ENCODE results near the gene HIPK2.
"Not testable (repeated sequence)": the region's sequence is repeated elsewhere in the genome, so short reads cannot be mapped to it uniquely, and the experiment has no call there.

HIPK2 gene

DNA sequence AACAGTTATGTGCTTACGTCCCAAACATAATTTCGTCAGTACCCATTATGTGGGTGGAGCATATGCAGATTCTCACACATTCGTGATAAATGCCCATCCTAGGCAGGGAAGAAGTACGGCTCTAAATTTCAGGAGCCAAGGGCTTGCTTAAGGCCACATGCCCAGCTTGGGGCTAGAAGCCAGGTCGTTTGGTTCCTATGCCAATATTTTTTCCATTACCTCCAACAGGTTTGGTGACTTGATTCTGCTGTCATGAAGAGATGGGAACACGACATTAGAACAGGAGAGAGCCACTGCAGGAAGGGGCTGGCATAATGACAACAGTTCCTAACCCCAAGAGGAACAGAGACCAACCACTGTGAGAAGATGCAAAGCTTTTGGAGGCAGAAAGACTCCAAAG lies 85.1 kb downstream of the HIPK2 start:
- no peak for DNase-seq

DNA sequence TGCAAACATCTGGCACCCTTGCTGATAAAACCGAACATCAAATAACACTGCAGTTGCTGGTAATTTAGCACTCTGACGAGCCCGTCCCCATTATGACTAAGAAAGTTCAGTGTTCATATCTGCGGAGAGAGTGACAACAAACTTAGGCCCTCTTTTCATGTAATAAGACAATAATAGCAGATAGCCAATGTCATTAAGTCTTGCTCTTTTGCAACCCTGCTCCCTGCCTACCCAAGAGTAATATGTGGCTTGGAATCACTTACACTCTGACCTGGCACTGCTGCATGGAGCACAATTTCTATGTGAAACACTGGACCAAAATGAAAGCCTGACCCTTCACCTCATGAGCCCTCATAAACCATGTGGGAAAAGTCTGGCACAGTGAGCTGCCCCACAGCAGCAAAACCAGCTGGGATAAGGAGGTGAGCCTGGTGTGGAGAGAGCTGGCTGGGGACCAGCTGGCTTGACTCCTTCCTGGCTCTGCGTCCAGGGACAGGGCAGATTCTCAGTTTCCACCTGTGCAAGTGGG lies 86.5 kb downstream of the HIPK2 start:
- no peak for DNase-seq

DNA sequence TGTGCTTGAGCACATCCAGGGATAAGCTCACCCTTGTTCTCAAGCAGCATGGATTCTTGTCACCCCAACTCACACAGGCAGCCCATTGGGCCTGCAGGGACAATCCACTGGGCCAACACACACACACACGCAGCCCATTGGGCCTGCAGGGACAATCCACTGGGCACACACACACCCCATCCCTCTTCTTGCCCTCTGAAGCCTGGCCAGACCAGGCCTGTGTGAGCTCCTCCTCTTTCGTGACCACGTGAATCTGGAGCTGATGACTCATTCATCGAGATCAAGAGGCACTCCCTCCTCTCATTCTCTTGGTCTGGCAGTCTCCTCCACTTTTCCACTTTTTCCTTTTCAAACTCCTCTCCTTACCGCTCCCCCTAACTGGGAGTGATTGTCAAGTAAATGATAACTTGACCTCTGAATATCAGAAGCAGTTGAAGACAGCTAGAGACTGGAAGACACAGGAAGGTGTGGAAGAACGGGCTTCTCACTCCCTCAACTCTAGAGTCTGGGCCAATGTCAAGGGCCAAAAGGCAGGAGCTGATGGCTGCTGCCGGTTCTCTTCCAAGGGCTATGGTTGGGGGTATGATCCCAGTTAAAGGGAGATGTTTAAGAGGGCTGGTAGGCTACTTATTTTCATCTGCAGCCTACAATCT lies 89.7 kb downstream of the HIPK2 start:
- DNase-seq = no peak

DNA sequence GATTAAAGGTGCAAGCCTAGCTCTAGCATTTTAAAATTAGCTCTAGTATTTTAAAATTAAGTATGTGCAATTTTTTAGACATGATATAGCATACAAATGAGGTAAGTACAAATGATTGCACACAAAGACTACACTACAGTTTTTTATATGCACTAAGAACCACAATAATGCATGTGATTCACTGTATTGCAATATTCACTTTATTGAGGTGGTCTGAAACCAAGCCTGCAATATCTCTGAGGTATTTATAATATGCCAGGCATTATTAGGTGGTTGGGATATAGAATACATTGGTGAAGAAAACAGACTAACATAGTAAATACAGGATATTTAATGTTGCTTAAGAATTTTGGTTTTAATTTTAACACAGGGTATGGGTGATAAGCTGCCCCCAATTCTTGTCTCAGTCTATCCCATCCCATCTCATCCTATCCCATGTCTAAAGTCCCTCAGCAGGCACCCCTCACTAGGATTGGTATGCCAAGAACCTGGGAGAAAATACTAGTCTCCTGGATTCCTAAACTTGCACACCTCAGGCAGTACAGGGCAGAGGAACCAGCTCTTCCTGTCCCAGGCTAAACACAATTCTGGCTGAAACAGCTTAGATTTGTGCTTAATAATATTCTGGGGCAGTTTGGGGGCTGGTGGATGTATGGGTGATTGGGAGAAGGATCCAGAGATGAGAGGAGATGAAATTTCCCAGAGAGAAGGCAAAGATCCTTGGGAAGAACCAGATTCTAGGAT lies 90.4 kb downstream of the HIPK2 start:
- DNase-seq = no peak

DNA sequence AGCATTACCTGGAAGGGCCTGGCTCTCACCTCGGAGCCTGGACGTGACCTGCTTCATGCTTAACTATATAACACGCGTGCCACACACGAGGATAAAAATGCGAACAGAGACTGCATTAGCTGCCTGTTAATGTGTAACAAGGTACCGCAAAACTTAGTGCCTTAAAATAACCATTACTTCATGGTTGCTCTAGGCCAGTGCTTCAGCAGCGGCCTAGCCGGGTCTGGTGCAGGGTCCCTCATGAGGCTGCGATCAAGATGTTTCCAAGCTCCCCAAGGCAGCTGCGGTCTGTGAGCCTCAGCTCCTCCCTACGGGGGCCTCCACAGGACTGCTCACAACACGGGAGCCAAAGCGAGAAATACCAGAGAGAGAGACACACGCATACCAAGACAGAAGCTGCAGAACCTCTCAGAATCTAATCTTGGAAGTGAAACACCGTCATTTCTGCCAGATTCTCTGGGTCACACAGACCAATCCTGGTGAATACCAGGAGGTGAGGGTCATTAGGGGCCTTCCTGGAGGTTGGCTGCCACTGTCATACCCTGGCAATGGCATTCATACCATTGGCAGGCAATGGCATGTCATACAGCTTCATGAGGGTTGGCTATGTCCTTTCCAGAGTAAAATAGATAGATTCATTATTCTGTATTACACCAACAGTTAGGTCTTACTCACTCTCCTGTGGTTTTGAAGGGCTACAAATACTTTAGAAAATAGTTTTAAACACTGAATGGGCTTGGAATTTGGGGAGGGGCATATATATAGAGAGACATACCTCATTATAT lies 94.5 kb downstream of the HIPK2 start:
- DNase-seq = no peak

DNA sequence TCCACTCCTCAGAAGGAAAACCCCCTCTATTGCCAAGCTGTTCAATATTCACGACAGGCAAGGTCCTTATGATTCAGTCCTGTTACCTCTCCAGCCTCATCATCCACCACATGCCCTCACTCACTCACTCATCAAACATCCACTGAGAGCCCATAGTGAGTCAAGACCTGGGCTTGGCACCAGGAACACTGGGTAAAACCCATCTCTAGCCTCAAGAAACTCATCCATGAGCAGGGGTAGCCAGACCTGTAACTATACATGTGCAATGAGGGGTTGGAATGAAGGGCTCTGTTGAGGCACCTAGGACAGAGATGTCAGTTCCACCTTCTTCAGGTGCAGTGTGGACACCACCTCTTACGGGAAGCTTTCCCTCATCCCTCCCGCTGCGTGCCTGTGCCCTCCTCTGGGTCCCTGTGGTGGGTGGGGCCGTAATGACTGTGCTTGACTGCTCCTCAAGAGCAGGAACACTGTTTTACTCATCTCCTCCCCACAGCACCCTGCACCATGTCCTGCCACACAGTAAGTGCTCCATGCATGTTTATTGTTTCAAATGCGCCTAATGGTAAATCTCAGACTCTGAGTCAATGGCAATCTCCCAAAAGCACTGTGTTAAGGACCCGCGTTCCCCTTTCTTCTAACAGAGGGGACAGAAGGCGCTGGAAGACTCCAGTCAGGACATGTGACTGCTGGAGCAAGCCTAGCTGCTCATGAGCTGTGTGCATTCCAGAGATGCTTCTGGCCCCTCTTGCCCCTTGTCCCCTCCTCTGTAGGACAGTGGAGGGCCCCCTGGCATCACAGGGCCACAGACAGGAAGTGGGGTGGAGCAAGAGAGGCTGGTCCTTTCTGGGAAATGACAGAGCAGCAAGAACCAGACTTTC lies 95.4 kb downstream of the HIPK2 start:
- DNase-seq = no peak

DNA sequence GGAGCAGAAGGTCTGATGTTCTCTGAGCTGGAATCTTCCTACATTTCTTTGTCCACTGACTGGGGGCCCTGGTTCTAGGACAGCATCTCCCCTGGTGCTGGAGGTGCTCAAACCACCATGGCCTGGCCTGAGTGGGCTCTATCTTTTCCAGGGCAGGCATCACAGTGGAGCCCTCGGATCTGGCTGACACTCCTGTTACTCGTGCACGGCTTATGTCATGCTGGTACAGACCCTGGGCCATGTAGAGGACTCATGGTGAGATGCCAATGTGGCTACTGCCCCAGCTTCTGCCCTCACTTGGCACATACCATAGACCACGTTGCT lies 96.0 kb downstream of the HIPK2 start:
- DNase-seq = no peak

DNA sequence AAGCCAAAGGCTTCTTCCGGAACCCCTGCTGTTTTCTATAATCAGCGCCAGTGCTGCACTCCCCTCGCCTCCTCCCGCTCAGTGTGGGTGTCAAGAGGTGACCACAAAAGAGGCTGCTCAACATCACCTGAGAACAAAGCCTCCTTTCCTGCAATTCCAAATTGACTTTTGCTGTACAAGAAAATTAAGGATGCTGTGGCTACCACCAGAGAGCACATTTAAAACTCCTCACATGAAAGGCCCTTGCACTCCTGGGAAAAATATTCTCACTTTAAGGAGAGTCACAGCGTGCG lies 96.4 kb downstream of the HIPK2 start:
- no peak for DNase-seq

DNA sequence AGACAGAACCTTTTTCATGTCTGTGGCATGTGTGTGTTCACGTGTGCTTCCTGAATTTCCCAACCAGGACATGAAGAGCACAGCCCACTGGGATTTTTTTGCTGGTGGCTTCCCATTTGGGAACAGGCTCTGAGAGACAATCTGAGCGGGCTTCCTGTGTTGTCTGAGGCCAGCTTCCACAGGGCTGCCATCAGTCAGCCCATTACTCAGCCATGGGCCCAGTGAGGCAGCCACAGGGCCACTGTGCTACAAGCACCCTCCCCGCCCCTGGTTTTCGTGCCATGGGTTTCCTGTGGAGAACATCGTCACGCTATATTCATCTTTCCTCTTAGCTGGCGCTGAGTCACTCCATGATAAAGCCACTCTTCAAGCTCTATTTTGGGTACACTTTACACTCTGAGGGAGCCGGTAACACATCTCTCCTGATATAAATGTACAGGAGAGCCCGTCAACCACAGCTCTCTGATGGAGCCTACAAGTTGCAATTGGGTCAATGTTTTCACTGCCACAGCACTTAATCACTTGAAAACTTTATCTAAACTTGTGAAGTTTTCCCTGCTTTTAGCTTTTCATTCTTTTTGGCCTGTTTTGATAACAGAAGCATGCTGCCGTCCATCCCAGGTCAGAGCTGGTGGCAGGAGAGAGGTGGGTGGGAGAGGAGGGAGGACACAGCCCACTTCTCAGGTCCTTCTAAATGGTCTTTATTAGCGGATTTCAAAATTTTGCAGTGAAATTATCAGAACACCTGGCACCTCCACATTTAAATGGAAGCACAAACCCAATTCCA lies 96.9 kb downstream of the HIPK2 start:
- DNase-seq = no peak

DNA sequence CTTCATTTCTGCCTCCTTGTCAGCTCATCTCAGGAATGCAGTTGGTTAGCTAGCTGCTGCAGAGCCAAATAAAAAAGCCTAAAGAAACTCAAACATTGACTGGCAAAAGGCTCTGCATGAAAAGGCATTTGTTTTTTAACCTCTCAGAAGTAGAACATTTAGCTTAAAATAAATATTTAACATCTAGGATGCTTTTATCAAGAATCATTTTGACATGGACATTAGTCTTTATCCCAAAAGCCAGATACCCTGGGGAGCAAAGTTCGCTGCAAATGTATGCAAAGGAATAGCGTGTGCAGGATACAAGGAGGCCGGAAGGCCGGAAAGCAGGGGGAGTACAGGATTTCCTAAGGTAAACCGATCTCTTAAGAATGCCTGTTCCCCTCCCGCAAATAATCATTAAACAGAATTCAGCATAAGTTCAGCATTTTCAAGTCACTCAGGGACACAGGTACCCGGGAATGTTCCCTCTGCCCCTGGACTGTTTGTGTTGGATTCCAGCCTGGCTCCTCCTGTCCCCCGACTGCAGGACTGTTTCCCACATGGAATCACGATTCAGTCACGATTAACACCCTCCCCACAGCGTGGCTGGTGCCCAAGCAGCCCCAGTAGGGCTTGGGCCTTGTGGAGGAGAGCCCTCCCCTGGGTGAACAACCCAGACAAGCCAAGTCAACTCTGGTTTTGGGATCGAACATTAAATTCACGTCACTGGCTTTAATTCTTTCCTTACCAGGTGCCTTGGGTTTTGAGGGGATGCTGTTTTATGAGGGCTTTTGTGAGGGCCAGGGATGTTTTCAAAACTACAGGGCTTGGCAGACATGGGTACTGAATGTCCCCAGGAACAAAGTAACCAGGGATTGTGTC lies 97.8 kb downstream of the HIPK2 start:
- DNase-seq = no peak

DNA sequence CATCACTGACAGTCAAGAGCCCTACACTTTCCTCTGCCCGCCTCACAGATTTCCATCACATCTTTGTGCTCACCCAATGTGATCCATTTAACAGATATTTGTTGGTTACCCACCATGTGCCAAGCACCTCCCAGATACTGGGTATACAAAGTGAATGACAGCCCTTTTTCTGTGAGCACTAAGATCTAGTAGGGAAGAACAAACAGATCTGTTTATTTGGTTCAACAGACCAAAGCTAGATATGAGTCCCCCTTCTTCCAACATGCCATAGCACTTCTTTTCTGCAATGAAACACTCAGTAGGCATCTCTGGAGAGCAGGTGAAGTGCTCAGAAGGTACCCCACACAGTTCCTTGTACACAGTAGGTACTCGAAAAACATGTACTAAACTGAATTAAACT lies 101.4 kb downstream of the HIPK2 start:
- DNase-seq = no peak

DNA sequence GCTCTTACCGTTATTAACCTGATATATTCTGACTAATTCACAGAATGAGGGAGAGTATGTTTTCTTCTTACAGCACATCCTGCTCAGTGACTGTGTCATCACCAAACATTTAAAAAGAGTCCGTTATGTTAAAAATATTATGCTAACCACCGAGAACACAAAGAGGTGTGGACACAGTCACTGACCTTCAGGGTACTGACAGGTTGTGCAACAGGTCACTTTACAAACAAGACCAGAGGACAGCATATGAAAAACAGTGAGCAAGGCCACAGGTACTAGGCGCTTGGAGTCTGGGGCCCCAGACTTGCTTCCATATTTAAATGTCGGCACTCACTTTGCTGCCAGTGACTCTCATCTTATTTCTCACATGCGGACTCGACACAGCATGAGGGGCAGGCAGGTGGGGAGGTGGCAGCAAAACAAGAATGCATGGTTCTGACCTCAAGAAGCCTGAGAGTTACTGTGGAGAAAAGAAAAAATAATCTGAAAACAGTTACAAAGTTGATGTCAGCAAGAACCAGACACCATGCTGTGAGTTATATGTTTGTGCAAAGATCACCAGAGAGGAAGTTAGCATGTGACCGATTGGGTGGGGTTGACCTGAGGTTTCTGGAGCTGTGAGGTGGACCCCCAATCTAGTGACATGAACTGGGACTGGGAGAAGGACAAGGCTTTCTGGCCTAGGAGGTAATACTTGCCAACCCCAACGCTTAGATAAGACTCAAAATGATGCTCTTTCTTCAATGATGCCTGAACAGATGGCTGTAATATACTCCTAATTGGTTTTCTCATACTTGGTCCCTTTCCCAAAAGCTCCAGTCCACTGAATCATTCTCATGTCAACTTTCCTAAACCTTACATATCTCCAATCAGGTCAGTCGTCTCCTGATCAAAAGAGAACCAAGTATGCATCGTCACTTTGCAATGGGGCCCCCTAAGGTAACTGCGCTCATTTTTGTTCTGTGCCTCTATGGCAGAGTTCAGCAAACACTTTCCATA lies 102.4 kb downstream of the HIPK2 start:
- DNase-seq = no peak

DNA sequence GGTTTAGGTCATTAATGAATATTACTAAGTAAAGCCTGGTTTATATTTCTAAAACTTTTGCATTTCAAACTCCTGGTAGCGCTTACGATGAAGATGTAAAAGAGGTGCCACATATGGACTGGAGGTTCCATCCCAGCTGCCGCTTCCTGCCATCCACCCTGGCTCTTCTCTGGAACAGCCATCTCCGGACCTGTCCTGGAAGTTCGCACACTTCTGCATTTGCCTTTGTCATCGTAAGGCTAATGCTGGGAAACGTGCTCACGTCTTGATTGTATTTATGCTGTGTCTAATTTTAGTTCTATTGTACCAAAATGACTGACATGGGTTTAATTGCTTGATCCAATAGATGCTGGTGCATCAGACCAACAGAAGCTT lies 103.1 kb downstream of the HIPK2 start:
- no peak for DNase-seq

DNA sequence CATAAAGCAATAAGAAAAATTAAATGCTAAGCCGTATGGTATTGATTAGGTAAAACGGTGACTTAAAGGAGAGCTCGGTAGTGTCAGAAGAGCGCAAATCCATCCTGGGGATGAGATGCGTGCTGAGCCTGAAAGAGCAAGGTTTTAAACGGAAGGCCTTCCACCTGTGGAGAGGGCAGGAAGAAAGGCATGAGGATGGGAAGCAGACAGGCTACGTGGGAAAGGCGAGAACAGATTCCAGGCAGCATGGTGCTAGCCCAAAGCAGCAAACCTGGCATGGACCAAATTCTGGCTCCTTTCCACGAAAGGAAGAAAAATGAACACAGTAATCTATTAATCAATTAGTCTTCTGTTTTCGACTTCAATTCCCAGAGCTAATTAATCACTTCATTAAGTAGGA lies 103.5 kb downstream of the HIPK2 start:
- no peak for DNase-seq

DNA sequence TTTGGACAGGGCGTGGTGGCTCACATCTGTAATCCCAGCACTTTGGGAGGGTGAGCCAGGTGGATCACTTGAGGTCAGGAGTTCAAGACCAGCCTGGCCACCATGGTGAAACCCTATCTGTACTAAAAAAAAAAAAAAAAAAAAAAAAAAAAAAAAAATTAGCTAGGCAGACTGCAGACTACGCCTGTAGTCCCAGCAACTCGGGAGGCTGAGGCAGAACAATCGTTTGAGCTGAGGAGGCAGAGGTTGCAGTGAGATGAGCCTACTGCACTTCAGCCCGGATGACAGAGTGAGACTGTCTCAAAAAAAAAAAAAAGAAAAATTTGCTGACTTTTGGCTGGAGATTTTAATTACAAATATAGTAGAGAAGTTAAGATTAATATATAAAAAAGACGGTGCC lies 104.0 kb downstream of the HIPK2 start:
- DNase-seq = peak; percentile 6

DNA sequence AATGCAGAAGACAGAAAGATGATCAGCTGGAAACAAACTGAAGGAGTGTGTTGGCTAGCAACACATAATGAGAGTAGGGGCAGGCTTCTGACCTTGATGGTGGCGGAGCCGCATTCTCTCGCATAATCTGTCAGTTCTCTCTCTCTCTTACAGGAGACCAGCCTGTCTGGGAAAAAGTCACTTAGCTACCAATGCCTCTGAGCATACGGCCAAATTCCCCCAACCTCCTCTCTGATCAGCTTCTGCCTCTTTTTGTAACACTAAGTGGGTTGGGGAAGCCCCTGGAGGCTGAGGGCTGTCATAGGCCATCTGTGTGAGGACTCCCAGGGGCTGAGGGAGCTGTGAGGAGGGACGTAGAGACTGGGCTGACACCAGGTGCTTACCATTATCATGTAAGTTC lies 104.6 kb downstream of the HIPK2 start:
- DNase-seq = peak; percentile 58

DNA sequence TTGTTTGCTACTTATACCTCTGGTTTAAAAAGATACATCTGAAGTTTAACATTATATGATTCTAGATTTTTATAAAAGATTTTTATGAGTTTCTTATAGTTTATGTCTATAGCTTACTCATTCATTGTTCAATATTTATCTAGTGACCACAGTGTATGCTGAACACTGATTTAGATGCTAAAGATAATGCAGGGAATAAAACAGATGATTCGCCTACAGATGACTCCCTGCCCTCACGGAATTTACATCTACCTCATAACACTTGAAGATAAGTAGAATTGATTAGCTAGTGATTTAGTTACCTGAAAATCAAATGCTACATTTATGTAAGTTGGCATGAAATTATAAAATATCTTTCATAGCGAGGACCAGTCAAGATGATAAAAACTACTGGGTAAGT lies 105.8 kb downstream of the HIPK2 start:
- no peak for DNase-seq

DNA sequence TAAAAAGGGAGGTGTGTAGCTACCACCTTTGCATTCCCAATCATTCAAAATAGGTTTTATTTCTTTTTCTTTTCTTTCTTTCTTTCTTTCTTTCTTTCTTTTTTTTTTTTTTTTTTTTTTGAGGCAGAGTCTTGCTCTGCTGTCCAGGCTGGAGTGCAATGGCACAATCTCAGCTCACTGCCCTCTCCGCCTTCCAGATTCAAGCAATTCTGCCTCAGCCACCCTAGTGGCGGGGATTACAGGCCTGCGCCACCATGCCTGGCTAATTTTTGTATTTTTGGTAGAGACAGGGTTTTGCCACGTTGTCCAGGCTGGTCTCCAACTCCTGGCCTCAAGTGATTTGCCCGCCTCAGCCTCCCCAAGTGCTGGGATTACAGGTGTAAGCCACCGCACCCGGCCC lies 107.1 kb downstream of the HIPK2 start:
- DNase-seq = not testable (repeated sequence)

DNA sequence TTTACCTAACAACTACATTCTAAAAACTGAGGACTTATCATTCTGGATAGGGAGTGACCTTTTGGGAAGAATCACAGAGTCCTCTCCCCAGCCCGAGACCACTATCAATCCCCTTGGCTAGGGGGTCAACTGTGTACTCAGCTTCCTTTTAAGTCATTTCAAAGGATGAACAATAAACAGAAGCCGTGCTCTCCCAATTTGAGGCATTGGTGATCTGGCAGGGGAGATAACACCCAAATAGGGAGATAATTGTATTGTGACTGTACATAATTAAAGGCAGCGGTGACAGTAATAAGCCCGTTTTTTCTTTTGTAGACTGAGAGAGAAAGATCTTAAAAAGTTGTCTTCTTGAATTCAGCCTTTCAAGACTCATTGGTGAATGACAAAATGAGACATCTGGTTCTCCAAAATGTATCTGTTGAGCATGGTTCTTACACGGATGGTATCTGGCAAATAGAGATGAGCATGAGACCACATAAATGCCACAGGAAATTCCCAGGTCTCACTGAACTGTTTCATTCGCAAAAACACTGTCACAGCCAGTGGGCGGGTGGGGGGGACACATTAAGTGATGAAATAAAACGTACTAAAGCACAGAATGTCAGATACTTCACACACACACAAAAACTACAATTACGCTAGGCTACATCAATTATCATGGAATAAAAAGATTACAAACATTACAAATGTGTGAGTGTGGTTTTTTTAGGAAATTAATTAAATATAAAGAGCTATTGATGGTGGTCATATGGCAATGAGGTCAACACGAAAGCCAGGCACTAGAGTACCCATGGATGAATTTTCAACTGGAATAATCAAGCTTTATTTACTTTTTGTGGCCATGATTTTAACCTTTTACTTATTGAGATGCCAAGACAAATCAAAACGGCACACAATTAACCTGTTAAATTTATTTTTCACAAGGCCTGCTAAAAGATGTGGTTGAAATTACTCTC lies 108.4 kb downstream of the HIPK2 start:
- no peak for DNase-seq

Data from NCI-H2171 (cell line).